CD14-positive monocyte (primary cell): ENCODE results near the gene PDLIM7. TPM values are rescaled to one million over a fixed set of nuclear protein-coding genes. Genes with fewer than 3 reads are reported as not detected.

Source experiments
- DNase-seq, 3 donors: peaks; one replicate each; pipeline ENCODE4 v3.0.0-alpha.2; 2011 to 2022
- H2AFZ ChIP-seq: 2 replicates; pipeline ENCODE4 v1.6.0; 2012; ENCODE audit warnings: mild to moderate bottlenecking, low read depth, low read length, inconsistent platforms; ENCODE audit not compliant: insufficient read depth, poor library complexity, severe bottlenecking
- H3K27ac ChIP-seq, 2 donors: 1 replicate in 1 of 2; 2 replicates in 1 of 2; pipeline ENCODE4 v1.5.1; 2012 to 2013; ENCODE audit warnings: low read length in 2 of 2, control low read depth in 1 of 2, inconsistent platforms in 1 of 2, low read depth in 1 of 2, mild to moderate bottlenecking in 1 of 2
- H3K27me3 ChIP-seq, 2 donors: one replicate each; pipeline versions ENCODE4 v1.6.0 to v1.6.1; 2011 to 2013; ENCODE audit warnings: low read length in 2 of 2; ENCODE audit not compliant: control insufficient read depth in 2 of 2, insufficient read depth in 2 of 2
- H3K36me3 ChIP-seq, 2 donors: replicated peaks in 1 of 2; 1 replicate in 1 of 2; 2 replicates in 1 of 2; pipeline versions ENCODE4 v1.5.1 to v1.6.1; 2012 to 2013; ENCODE audit warnings: low read length in 2 of 2, control low read depth in 1 of 2, inconsistent platforms in 1 of 2, mild to moderate bottlenecking in 1 of 2; ENCODE audit not compliant: insufficient read depth in 2 of 2, control insufficient read depth in 1 of 2
- H3K4me1 ChIP-seq, 2 donors: 1 replicate in 1 of 2; 2 replicates in 1 of 2; pipeline versions ENCODE4 v1.5.1 to v1.6.1; 2012 to 2013; ENCODE audit warnings: low read length in 2 of 2, control low read depth in 1 of 2, inconsistent platforms in 1 of 2, mild to moderate bottlenecking in 1 of 2, moderate library complexity in 1 of 2; ENCODE audit not compliant: insufficient read depth in 2 of 2, control insufficient read depth in 1 of 2
- H3K4me2 ChIP-seq: replicated peaks from 2 replicates; pipeline ENCODE3; 2012; ENCODE audit warnings: low read length, moderate library complexity, mild to moderate bottlenecking; ENCODE audit not compliant: poor library complexity, severe bottlenecking; ENCODE audit errors: extremely low read depth
- H3K4me3 ChIP-seq, 3 experiments: fragments of 200-600 bp in 1 of 3; sonication (generic) in 1 of 3; replicated peaks in 1 of 3; 1 replicate in 2 of 3; 2 replicates in 1 of 3; pipeline ENCODE4 v1.5.1; 2011 to 2013; ENCODE audit warnings: low read length in 3 of 3, mild to moderate bottlenecking in 3 of 3, control low read depth in 2 of 3, low read depth in 2 of 3, inconsistent platforms in 1 of 3, moderate library complexity in 1 of 3
- H3K79me2 ChIP-seq: 2 replicates; pipeline ENCODE4 v1.6.0; 2012; ENCODE audit warnings: mild to moderate bottlenecking, control low read depth, inconsistent platforms, low read length, moderate library complexity; ENCODE audit not compliant: insufficient read depth
- H3K9ac ChIP-seq: 2 replicates; pipeline ENCODE4 v1.6.0; 2017; ENCODE audit warnings: low read length, mild to moderate bottlenecking; ENCODE audit not compliant: insufficient read depth, poor library complexity, severe bottlenecking
- H3K9me3 ChIP-seq, 2 donors: replicated peaks in 1 of 2; 1 replicate in 1 of 2; 2 replicates in 1 of 2; pipeline versions ENCODE4 v1.5.1 to v1.6.1; 2012 to 2013; ENCODE audit warnings: low read length in 2 of 2, control low read depth in 1 of 2; ENCODE audit not compliant: control insufficient read depth in 1 of 2, insufficient read depth in 1 of 2
- H4K20me1 ChIP-seq: 2 replicates; pipeline ENCODE4 v1.6.0; 2012; ENCODE audit warnings: mild to moderate bottlenecking, low read length, control low read depth, moderate library complexity; ENCODE audit not compliant: insufficient read depth
- H3K27ac Mint-ChIP-seq, 7 donors: one replicate each; pipeline ENCODE4 v1.8.0; 2020; ENCODE audit warnings: mild to moderate bottlenecking in 7 of 7, mixed read lengths in 7 of 7, moderate library complexity in 6 of 7, inconsistent platforms in 2 of 7
- H3K27me3 Mint-ChIP-seq, 3 donors: one replicate each; pipeline ENCODE4 v1.8.0; 2021 to 2022; ENCODE audit warnings: low read depth in 3 of 3, mild to moderate bottlenecking in 3 of 3, mixed read lengths in 3 of 3, moderate library complexity in 3 of 3, inconsistent platforms in 1 of 3
- H3K36me3 Mint-ChIP-seq, 2 donors: one replicate each; pipeline ENCODE4 v1.8.0; 2020; ENCODE audit warnings: mixed read lengths in 2 of 2, inconsistent platforms in 1 of 2, mild to moderate bottlenecking in 1 of 2
- H3K4me1 Mint-ChIP-seq: one replicate; pipeline ENCODE4 v1.8.0; 2020; ENCODE audit warnings: mild to moderate bottlenecking, mixed read lengths
- H3K4me3 Mint-ChIP-seq, 2 donors: one replicate each; pipeline ENCODE4 v1.8.0; 2020; ENCODE audit warnings: mild to moderate bottlenecking in 2 of 2, mixed read lengths in 2 of 2, moderate library complexity in 1 of 2
- H3K9me3 Mint-ChIP-seq, 7 donors: one replicate each; pipeline ENCODE4 v1.8.0; 2020 to 2022; ENCODE audit warnings: mixed read lengths in 7 of 7, mild to moderate bottlenecking in 6 of 7, moderate library complexity in 6 of 7, inconsistent platforms in 2 of 7
- WGBS: methylation state at CpG from one replicate; pipeline ENCODE4 v1.1.5; 2013; ENCODE audit warnings: missing lambda C conversion rate; ENCODE audit not compliant: insufficient coverage; 5-methylcytosine and 5-hydroxymethylcytosine counted together
- intact Hi-C, 2 donors: fragments of 100-400 bp; cut with micrococcal nuclease; formaldehyde crosslinking; loops; one replicate each; pipeline versions ENCODE4 v1.15.0 to v1.15.1; 2023
- polyA plus RNA-seq, 3 donors: library from polyadenylated mRNA; depleted of rRNA in 1 of 3; unstranded in 2 of 3; stranded (reverse) in 1 of 3; fragments of 300-500 nt in 2 of 3; fragments of >200 nt in 1 of 3; fragmentation: Illumina TruSeq in 2 of 3; gene quantifications; 1 replicate in 2 of 3; 2 replicates in 1 of 3; pipeline ENCODE4 v1.2.3, GENCODE V29; 2012 to 2021
- TF ChIP-seq, protein P1 (sequence below): fragments of 200-600 bp; IDR thresholded peaks from one replicate; pipeline ENCODE4 v1.8.0; 2022; ENCODE audit warnings: antibody characterized with exemption, mild to moderate bottlenecking

PDLIM7 gene
- polyA plus RNA-seq, 3 donors: 21.6 to 126 (median 27.2) TPM

DNA sequence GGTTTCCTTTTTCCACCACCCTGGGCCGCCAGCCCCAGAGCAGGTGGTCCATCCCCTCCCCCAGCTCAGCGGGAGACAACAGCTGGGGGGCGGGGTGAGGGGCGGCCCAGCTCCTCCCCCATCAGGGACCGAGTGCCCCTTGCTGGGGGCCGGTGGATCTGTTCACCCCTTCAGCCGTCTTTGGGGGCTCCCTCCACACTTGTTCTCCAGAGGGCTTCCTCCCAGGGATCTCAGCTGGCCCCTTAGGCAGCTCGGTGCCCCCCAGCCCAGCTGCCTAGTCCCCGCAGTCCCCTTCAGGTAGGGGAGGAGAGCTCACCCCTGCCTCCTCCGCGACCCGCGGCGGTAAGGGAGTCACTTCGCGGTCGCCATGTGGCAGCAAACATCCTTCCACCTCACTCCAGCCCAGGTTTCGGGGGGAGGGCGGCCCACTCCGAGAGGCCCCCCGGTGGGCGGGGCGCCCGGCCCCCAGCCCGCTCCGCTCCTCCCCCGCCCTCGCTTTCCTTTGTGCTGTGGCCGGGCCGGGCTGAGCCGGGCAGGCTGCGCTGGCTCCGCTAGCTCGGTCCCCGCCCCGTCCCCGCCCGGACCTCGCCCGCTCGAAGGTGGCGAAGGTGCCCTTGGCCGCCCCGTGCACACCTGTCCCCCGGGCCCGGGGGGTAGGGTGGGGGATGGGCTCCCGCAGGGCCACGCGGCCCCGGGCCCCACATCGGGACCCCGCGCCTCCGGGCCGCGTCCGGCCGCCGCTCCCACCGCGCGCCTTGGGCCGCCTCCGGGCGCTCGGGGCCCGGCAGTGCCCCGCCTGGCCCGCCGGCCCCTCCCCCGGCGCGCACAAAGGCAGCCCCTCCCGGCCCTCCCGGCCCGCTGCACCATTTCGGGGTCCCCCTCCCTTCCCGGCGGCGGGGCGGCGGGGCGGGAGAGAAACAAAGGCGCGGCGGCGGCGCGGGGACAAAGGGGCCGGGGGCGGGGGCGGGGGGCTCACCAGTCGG is 24.7 kb downstream of the PDLIM7 start:
- peaks cover 8 to 12% of the 10 kb centered on the region in 2 donors for H3K36me3 Mint-ChIP-seq
- H3K27me3 Mint-ChIP-seq: peaks cover 66 to 77% (median 73%) of the 10 kb centered on the region in 3 donors
- H3K9me3 ChIP-seq: peaks cover 0 to 11% of the 10 kb centered on the region in 2 donors
- no peak overlapping the region for H3K4me3 ChIP-seq
- H3K27ac ChIP-seq: no peak overlapping the region
- peak overlapping the region; percentile 64 to 76 for H3K4me3 Mint-ChIP-seq
- H4K20me1 ChIP-seq: peaks cover 24% of the 10 kb centered on the region
- peak overlapping the region; percentile 13 for H2AFZ ChIP-seq
- peaks cover 49% of the 10 kb centered on the region for H3K4me1 Mint-ChIP-seq
- H3K79me2 ChIP-seq: no peaks in the 10 kb centered on the region
- under 1% methylated on average over 74 of the region's 93 CpGs for WGBS
- H3K9ac ChIP-seq: no peak overlapping the region
- peak overlapping the region; percentile 51 for H3K4me2 ChIP-seq
- no peak overlapping the region for H3K27ac Mint-ChIP-seq
- no peaks in the 10 kb centered on the region for H3K36me3 ChIP-seq
- peaks cover 25 to 48% of the 10 kb centered on the region in 2 donors for H3K4me1 ChIP-seq
- H3K9me3 Mint-ChIP-seq: peaks cover 0 to 14% (median 4%) of the 10 kb centered on the region in 7 donors
- TF ChIP-seq, protein P1, sequence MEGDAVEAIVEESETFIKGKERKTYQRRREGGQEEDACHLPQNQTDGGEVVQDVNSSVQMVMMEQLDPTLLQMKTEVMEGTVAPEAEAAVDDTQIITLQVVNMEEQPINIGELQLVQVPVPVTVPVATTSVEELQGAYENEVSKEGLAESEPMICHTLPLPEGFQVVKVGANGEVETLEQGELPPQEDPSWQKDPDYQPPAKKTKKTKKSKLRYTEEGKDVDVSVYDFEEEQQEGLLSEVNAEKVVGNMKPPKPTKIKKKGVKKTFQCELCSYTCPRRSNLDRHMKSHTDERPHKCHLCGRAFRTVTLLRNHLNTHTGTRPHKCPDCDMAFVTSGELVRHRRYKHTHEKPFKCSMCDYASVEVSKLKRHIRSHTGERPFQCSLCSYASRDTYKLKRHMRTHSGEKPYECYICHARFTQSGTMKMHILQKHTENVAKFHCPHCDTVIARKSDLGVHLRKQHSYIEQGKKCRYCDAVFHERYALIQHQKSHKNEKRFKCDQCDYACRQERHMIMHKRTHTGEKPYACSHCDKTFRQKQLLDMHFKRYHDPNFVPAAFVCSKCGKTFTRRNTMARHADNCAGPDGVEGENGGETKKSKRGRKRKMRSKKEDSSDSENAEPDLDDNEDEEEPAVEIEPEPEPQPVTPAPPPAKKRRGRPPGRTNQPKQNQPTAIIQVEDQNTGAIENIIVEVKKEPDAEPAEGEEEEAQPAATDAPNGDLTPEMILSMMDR: no peak
- peaks cover 18 to 55% of the 10 kb centered on the region in 2 donors for H3K27me3 ChIP-seq
- intact Hi-C loops: no loop called here
- DNase-seq: no peak

DNA sequence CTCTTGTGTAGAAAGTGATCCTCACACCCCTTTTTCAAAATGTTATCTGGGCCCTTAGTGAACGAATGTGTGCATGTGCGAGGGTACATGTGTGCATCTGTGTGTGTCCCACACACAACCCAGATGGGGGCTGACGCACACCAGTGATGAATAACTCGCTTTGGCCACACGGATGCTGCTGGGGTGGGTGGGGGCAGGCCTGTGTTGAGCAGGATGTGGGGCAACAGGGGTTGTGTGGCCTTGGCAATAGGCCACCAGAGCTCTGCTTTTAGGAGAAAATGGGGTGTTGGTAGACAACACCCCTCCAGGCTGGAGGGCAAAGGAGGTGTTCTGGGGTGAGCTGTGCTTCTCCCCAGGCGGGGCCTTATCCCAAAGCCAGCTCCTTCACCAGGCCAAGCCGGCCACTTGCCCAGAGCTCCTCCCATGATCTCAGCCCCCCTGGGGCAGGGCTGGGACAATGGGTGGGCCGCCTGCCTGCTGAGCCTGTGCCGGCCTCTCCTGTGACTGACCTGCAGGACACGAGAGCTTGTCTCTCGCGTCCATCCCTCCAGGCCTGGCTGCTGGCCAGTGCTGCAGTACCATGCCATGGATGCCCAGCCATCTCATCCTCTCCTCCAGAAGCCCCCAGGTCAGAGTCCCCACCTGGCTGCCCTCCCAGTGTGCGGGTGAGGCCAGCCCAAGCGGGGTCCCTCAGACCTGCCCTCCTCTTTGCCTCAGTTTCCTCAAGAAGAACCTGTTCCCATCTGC is 25.6 kb downstream of the PDLIM7 start:
- no peak overlapping the region for H2AFZ ChIP-seq
- no peaks in the 10 kb centered on the region for H3K79me2 ChIP-seq
- H3K4me3 Mint-ChIP-seq: peak overlapping the region; percentile 41 to 76
- peaks cover 21 to 44% of the 10 kb centered on the region in 2 donors for H3K4me1 ChIP-seq
- WGBS: 76% methylated on average over 12 of the region's 14 CpGs
- peak in 2 of 3 donors; percentile 53 to 66 for DNase-seq
- H4K20me1 ChIP-seq: peaks cover 24% of the 10 kb centered on the region
- peaks cover 46% of the 10 kb centered on the region for H3K4me1 Mint-ChIP-seq
- no peak overlapping the region for H3K4me2 ChIP-seq
- H3K4me3 ChIP-seq: no peak overlapping the region
- intact Hi-C loops: no loop called here
- peaks cover 0 to 14% (median 4%) of the 10 kb centered on the region in 7 donors for H3K9me3 Mint-ChIP-seq
- peaks cover 7 to 12% of the 10 kb centered on the region in 2 donors for H3K36me3 Mint-ChIP-seq
- H3K27me3 Mint-ChIP-seq: peaks cover 66 to 78% (median 73%) of the 10 kb centered on the region in 3 donors
- no peaks in the 10 kb centered on the region for H3K36me3 ChIP-seq
- no peak overlapping the region for H3K27ac ChIP-seq
- no peak overlapping the region for H3K9ac ChIP-seq
- H3K9me3 ChIP-seq: peaks cover 0 to 11% of the 10 kb centered on the region in 2 donors
- H3K27me3 ChIP-seq: peaks cover 18 to 55% of the 10 kb centered on the region in 2 donors
- H3K27ac Mint-ChIP-seq: no peak overlapping the region
- TF ChIP-seq, protein P1: no peak
